MM.1S (cell line): ENCODE data around the gene GLCE.

ENCODE experiments used
- DNase-seq: peaks from one replicate; pipeline ENCODE4 v3.0.0-alpha.2; 2015
- H2AFZ ChIP-seq: fragments of 300-600 bp; sonication (generic); 2 replicates; pipeline ENCODE4 v1.6.0; 2016; ENCODE audit warnings: antibody characterized with exemption, low read length
- H3F3A ChIP-seq: fragments of 300-600 bp; sonication (generic); 2 replicates; pipeline ENCODE4 v1.6.1; 2016; ENCODE audit warnings: mild to moderate bottlenecking, antibody characterized with exemption, low read length, moderate library complexity, mixed read lengths; ENCODE audit not compliant: insufficient read depth
- H3K27ac ChIP-seq: fragments of 300-600 bp; sonication (generic); 2 replicates; pipeline ENCODE4 v1.5.1; 2016; ENCODE audit warnings: mild to moderate bottlenecking, low read length
- H3K27me3 ChIP-seq: fragments of 300-600 bp; sonication (generic); replicated peaks from 2 replicates; pipeline ENCODE4 v1.6.0; 2016; ENCODE audit warnings: low read length; ENCODE audit not compliant: insufficient read depth
- H3K36me3 ChIP-seq: fragments of 300-600 bp; sonication (generic); replicated peaks from 2 replicates; pipeline ENCODE4 v1.6.1; 2016; ENCODE audit warnings: mild to moderate bottlenecking, low read length, mixed read lengths; ENCODE audit not compliant: insufficient read depth
- H3K4me1 ChIP-seq: fragments of 300-600 bp; sonication (generic); 2 replicates; pipeline ENCODE4 v1.6.1; 2016; ENCODE audit warnings: low read length, mixed read lengths
- H3K4me2 ChIP-seq: fragments of 300-600 bp; sonication (generic); 2 replicates; pipeline ENCODE4 v1.6.0; 2016; ENCODE audit warnings: low read depth, low read length
- H3K4me3 ChIP-seq: fragments of 300-600 bp; sonication (generic); 2 replicates; pipeline ENCODE4 v1.5.1; 2016; ENCODE audit warnings: low read length, mixed read lengths
- H3K79me2 ChIP-seq: fragments of 300-600 bp; sonication (generic); 2 replicates; pipeline ENCODE4 v1.6.1; 2016; ENCODE audit warnings: mixed run types, low read length, mixed read lengths
- H3K9ac ChIP-seq: fragments of 300-600 bp; sonication (generic); 2 replicates; pipeline ENCODE4 v1.6.1; 2016; ENCODE audit warnings: low read length, mixed read lengths
- H3K9me2 ChIP-seq: fragments of 300-600 bp; sonication (generic); replicated peaks from 2 replicates; pipeline ENCODE4 v1.6.1; 2016; ENCODE audit warnings: mild to moderate bottlenecking, low read length, mixed read lengths; ENCODE audit not compliant: insufficient read depth
- H3K9me3 ChIP-seq: fragments of 300-600 bp; sonication (generic); replicated peaks from 2 replicates; pipeline ENCODE4 v1.6.1; 2016; ENCODE audit warnings: mild to moderate bottlenecking, low read length, mixed read lengths; ENCODE audit not compliant: insufficient read depth
- H4K20me1 ChIP-seq: fragments of 300-600 bp; sonication (generic); 2 replicates; pipeline ENCODE4 v1.6.1; 2016; ENCODE audit warnings: mild to moderate bottlenecking, low read length, moderate library complexity, mixed read lengths; ENCODE audit not compliant: insufficient read depth
- EZH2 ChIP-seq: fragments of 300-600 bp; sonication (generic); optimal IDR thresholded peaks from 2 replicates; pipeline ENCODE3; 2017; ENCODE audit warnings: low read depth, mild to moderate bottlenecking, antibody characterized with exemption, low read length, mixed read lengths
- EZH2phosphoT487 ChIP-seq: fragments of 300-600 bp; sonication (generic); IDR thresholded peaks from 2 replicates; pipeline ENCODE4 v1.6.1; 2018; ENCODE audit warnings: antibody characterized with exemption, low read length
- TF ChIP-seq, protein P1 (sequence below): fragments of 300-600 bp; sonication (generic); IDR thresholded peaks from 2 replicates; pipeline ENCODE4 v1.5.1; 2016; ENCODE audit warnings: antibody characterized with exemption, low read length, mixed read lengths

Gene GLCE

DNA sequence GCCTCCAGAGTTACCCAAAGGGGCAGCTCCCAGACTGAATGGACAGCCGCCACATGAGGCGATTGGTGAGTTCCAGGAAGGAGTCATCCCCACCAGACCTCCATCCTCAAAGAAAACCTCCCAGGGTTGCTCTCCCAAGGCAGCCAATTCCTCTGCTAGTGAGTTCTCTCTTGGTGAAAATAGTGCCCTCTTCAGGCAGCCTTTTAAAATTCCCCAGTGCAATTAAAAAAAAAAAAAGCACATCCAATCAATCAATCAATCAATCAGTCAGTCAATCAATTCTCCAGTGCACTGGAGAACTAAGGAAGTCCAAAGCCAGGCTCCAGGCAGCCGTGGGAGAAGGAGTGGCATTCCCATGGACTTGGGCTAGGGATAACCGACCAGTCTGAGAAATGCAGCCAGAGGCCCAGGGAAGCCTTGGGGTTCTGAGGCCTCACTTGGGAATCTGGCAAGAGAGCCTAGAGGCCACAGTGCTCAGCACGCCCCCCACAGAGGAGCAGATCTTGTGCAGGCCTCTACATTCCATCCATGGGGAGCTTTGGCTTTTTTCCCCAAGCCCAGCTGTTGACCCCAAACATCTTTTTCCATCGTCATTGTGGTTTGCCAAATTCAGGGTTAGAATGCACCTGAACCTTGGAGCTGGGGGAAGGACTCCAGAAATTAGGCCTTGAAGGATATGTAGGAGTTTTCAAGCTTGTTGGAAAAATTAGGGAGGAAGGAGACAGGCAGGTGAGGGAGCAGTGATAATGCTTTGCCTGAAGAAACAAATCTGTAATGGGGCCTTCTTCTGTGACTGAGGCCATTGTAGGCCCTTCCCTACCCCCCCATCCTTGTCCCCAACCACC, 143.1 kb downstream of the GLCE start:
- Histone ChIP-seq H4K20me1 (no peaks in the 10 kb centered on the region), H3K4me3 (no peak overlapping the region), H3K9me3 (no peaks in the 10 kb centered on the region), H3F3A (no peaks in the 10 kb centered on the region), H3K27me3 (peaks cover 13% of the 10 kb centered on the region; the same call in 1 of the 2 replicates), H3K4me1 (no peaks in the 10 kb centered on the region), H3K4me2 (no peak overlapping the region), H2AFZ (no peak overlapping the region), H3K79me2 (no peaks in the 10 kb centered on the region), H3K36me3 (no peaks in the 10 kb centered on the region), H3K9ac (no peak overlapping the region), H3K9me2 (no peaks in the 10 kb centered on the region), H3K27ac (no peak overlapping the region)
- DNase-seq: no peak
- TF ChIP-seq EZH2 (no peak), EZH2phosphoT487 (no peak)
- TF ChIP-seq, protein P1, sequence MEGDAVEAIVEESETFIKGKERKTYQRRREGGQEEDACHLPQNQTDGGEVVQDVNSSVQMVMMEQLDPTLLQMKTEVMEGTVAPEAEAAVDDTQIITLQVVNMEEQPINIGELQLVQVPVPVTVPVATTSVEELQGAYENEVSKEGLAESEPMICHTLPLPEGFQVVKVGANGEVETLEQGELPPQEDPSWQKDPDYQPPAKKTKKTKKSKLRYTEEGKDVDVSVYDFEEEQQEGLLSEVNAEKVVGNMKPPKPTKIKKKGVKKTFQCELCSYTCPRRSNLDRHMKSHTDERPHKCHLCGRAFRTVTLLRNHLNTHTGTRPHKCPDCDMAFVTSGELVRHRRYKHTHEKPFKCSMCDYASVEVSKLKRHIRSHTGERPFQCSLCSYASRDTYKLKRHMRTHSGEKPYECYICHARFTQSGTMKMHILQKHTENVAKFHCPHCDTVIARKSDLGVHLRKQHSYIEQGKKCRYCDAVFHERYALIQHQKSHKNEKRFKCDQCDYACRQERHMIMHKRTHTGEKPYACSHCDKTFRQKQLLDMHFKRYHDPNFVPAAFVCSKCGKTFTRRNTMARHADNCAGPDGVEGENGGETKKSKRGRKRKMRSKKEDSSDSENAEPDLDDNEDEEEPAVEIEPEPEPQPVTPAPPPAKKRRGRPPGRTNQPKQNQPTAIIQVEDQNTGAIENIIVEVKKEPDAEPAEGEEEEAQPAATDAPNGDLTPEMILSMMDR: peak; percentile 32; the same call in 1 of the 2 replicates

DNA sequence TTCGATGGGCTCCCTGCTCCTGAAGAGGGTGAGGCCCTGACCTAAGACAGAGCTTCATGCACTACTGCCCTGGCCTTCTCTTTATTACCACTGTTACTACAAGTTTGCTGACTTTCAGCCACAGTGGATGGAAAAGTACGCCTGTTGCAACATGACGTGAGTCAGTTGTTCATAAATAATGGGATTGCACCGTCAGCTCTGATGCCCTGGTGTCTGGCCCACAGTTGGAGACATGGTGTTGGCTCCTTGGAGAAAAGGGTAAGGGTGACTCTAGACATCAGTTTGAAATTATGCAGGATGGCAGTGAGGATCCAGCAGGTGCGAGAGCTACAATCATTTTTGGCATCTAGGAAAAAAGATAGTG, 143.7 kb downstream of the GLCE start:
- no peak for DNase-seq
- Histone ChIP-seq H3K4me1 (no peaks in the 10 kb centered on the region), H3F3A (no peaks in the 10 kb centered on the region), H3K9me2 (no peaks in the 10 kb centered on the region), H3K79me2 (no peaks in the 10 kb centered on the region), H3K4me2 (no peak overlapping the region), H3K36me3 (no peaks in the 10 kb centered on the region), H3K9ac (no peak overlapping the region), H2AFZ (no peak overlapping the region), H3K27ac (no peak overlapping the region), H3K27me3 (peaks cover 12% of the 10 kb centered on the region; the same call in 1 of the 2 replicates), H4K20me1 (no peaks in the 10 kb centered on the region), H3K4me3 (no peak overlapping the region), H3K9me3 (no peaks in the 10 kb centered on the region)
- TF ChIP-seq, protein P1: no peak
- no peak for TF ChIP-seq EZH2

DNA sequence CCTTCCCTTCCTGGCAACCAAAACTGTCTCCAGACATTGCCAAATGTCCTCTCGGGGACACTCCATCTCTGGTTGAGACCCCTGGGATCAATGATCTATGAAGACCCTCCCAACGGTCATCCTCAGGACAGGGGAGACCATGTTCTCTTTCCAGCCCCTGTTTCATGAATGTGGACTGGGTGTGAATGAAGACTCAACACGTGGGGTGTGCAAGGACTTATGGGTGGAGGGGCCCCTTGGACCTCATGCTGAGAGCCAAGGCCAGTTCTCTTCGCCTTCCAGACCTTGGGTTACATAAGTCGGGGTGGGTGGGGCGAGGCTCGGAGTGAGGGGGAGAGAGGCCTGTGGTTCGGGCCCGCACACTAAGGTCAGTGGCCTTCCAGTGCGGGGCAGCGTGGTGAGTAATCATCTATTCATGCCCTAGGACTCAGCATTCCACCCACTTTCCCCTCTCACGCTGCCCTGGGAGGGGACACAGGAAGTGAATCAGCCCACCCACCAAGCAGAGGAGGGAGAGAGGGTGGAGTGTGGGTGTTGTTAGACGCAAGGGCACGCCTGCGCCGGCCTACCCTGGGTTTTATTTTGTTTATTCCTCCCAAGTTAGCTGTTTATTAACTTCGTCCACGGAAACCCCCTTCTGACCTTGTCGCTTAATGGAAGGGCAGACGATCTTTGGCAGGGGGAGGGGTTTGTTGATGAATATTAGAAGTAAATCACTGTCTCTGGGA, 144.9 kb downstream of the GLCE start:
- peaks cover under 1% of the 10 kb centered on the region; the same call in 1 of the 2 replicates for H3K27me3 ChIP-seq
- H3K79me2 ChIP-seq: no peaks in the 10 kb centered on the region
- H3K9me3 ChIP-seq: no peaks in the 10 kb centered on the region
- no peaks in the 10 kb centered on the region for H3F3A ChIP-seq
- H3K4me2 ChIP-seq: no peak overlapping the region
- H4K20me1 ChIP-seq: no peaks in the 10 kb centered on the region
- H3K4me3 ChIP-seq: no peak overlapping the region
- no peak overlapping the region for H3K9ac ChIP-seq
- no peak for DNase-seq
- H3K27ac ChIP-seq: no peak overlapping the region
- H3K9me2 ChIP-seq: no peaks in the 10 kb centered on the region
- TF ChIP-seq, protein P1: no peak
- no peak for TF ChIP-seq EZH2phosphoT487
- TF ChIP-seq EZH2: no peak
- no peaks in the 10 kb centered on the region for H3K36me3 ChIP-seq
- no peaks in the 10 kb centered on the region for H3K4me1 ChIP-seq
- H2AFZ ChIP-seq: no peak overlapping the region
